SU-DHL-6 (cell line): ENCODE results near the gene TLR8.

Experiments used
- H2AFZ ChIP-seq: fragments of 200-600 bp; sonication (generic); 2 replicates; pipeline ENCODE4 v1.6.1; 2014; ENCODE audit warnings: low read depth, mild to moderate bottlenecking, moderate library complexity, mixed read lengths, antibody characterized with exemption, low read length; ENCODE audit not compliant: severe bottlenecking
- H3F3A ChIP-seq: fragments of 200-600 bp; shearing (Covaris generic); 2 replicates; pipeline ENCODE4 v1.6.0; 2016; ENCODE audit warnings: antibody characterized with exemption, mild to moderate bottlenecking; ENCODE audit not compliant: insufficient read depth
- H3K27ac ChIP-seq: fragments of 200-600 bp; sonication (generic); 2 replicates; pipeline ENCODE4 v1.5.1; 2016; ENCODE audit warnings: low read depth, mild to moderate bottlenecking, low read length, moderate library complexity, mixed read lengths
- H3K27me3 ChIP-seq: fragments of 200-600 bp; sonication (generic), shearing (Covaris generic); 2 replicates; pipeline ENCODE4 v1.6.0; 2014; ENCODE audit warnings: mild to moderate bottlenecking, low read length
- H3K36me3 ChIP-seq: fragments of 200-600 bp; sonication (generic); 2 replicates; pipeline ENCODE4 v1.6.1; 2014; ENCODE audit warnings: mild to moderate bottlenecking, low read length, mixed read lengths
- H3K4me2 ChIP-seq: fragments of 300-600, 200-600 bp; shearing (Covaris generic), sonication (generic); 2 replicates; pipeline ENCODE4 v1.6.0; 2014; ENCODE audit warnings: low read length, low read depth, mild to moderate bottlenecking; ENCODE audit not compliant: poor library complexity, severe bottlenecking
- H3K4me3 ChIP-seq: fragments of 200-600 bp; sonication (generic); 2 replicates; pipeline ENCODE4 v1.5.1; 2014; ENCODE audit warnings: antibody characterized with exemption, low read length, mild to moderate bottlenecking, mixed read lengths; ENCODE audit not compliant: insufficient read depth, poor library complexity, severe bottlenecking
- H3K79me2 ChIP-seq: fragments of 200-600 bp; sonication (generic); 2 replicates; pipeline ENCODE4 v1.6.1; 2014; ENCODE audit warnings: mild to moderate bottlenecking, low read length, moderate library complexity; ENCODE audit not compliant: insufficient read depth
- H3K9ac ChIP-seq: fragments of 200-600 bp; sonication (generic); 2 replicates; pipeline ENCODE4 v1.7.0; 2014; ENCODE audit warnings: mild to moderate bottlenecking, low read length
- H3K9me2 ChIP-seq: fragments of 200-600 bp; sonication (generic); replicated peaks from 2 replicates; pipeline ENCODE4 v1.6.1; 2014; ENCODE audit warnings: low read length; ENCODE audit not compliant: insufficient read depth
- H3K9me3 ChIP-seq: fragments of 200-600 bp; sonication (generic); 2 replicates; pipeline ENCODE4 v1.6.1; 2014; ENCODE audit warnings: low read length, mixed read lengths; ENCODE audit not compliant: insufficient read depth
- H4K20me1 ChIP-seq: fragments of 200-600 bp; sonication (generic); 2 replicates; pipeline ENCODE4 v1.6.1; 2014; ENCODE audit warnings: low read depth, mild to moderate bottlenecking, antibody characterized with exemption, low read length, moderate library complexity, mixed read lengths
- CTCF ChIP-seq: fragments of 200-600 bp; sonication (generic); IDR thresholded peaks from one replicate; pipeline ENCODE4 v1.5.1; 2017; ENCODE audit warnings: antibody characterized with exemption, mild to moderate bottlenecking, low read length, moderate library complexity; ENCODE audit not compliant: insufficient read depth, poor library complexity, severe bottlenecking
- EZH2phosphoT487 ChIP-seq: fragments of 200-600 bp; sonication (generic), shearing (Covaris generic); conservative IDR thresholded peaks from 2 replicates; pipeline ENCODE4 v1.6.1; 2018; ENCODE audit warnings: mild to moderate bottlenecking, antibody characterized with exemption, low read length, moderate library complexity, mixed read lengths

The TLR8 gene

DNA sequence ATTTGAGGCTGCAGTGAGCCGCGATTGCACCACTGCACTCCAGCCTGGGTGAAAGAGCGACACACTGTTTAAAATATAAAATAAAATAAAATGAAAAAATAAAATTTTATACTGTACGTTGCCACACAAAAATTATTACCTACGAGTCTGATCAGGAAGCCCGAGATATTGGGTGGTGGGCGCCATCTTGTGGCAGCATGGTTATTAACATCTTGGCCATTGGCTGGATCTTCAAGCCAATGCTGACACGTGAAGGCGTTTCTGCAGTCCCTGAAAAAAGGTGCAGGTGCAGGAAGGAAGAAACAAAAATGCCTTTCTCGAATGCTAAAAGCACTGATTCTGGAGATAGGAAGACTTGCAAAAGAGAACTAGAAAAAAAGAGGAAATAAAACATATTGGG is 4.9 kb upstream of the TLR8 start:
- Histone ChIP-seq H3K27me3 (no peaks in the 10 kb centered on the region), H3K36me3 (no peaks in the 10 kb centered on the region), H4K20me1 (no peaks in the 10 kb centered on the region), H3K4me3 (no peak overlapping the region), H3K27ac (no peak overlapping the region), H3K9me2 (no peaks in the 10 kb centered on the region), H3K4me2 (no peak overlapping the region), H3K79me2 (no peaks in the 10 kb centered on the region), H3F3A (no peaks in the 10 kb centered on the region), H2AFZ (no peak overlapping the region), H3K9me3 (no peaks in the 10 kb centered on the region), H3K9ac (no peak overlapping the region)
- TF ChIP-seq CTCF (peak; percentile 53), EZH2phosphoT487 (no peak)

- Histone ChIP-seq H3K9me3 (no peaks in the 10 kb centered on the region), H3K79me2 (no peaks in the 10 kb centered on the region), H3F3A (no peaks in the 10 kb centered on the region), H3K9me2 (no peaks in the 10 kb centered on the region), H3K36me3 (no peaks in the 10 kb centered on the region), H4K20me1 (no peaks in the 10 kb centered on the region), H2AFZ (no peak overlapping the region), H3K9ac (no peak overlapping the region), H3K27ac (no peak overlapping the region), H3K27me3 (no peaks in the 10 kb centered on the region), H3K4me2 (no peak overlapping the region), H3K4me3 (no peak overlapping the region)
- TF ChIP-seq CTCF (no peak), EZH2phosphoT487 (no peak)
Measured at GRCh38 chrX:12903646-12904045, 2.8 kb upstream of the TLR8 start.

GRCh38 chrX:12910423-12911121 is 4.2 kb downstream of the TLR8 start:
- Histone ChIP-seq H3K27me3 (no peaks in the 10 kb centered on the region), H4K20me1 (no peaks in the 10 kb centered on the region), H3F3A (no peaks in the 10 kb centered on the region), H3K79me2 (no peaks in the 10 kb centered on the region), H3K4me3 (no peak overlapping the region), H3K9me3 (no peaks in the 10 kb centered on the region), H3K9ac (no peak overlapping the region), H3K9me2 (no peaks in the 10 kb centered on the region), H3K27ac (no peak overlapping the region), H3K36me3 (no peaks in the 10 kb centered on the region), H3K4me2 (no peak overlapping the region), H2AFZ (no peak overlapping the region)
- TF ChIP-seq EZH2phosphoT487 (no peak), CTCF (no peak)
